NB4 (cell line): ENCODE measurements around the gene PSPC1.
"Not testable (repeated sequence)": the region's sequence is repeated elsewhere in the genome, so short reads cannot be mapped to it uniquely, and the experiment has no call there.

Source experiments
- TF ChIP-seq, protein P1 (sequence below): IDR thresholded peaks from one replicate; pipeline ENCODE4 v1.5.1; 2012; ENCODE audit warnings: low read depth, low read length
- TF ChIP-seq, protein P2 (sequence below): IDR thresholded peaks from 2 replicates; pipeline ENCODE4 v1.6.1; 2011; ENCODE audit warnings: low read depth, low read length

DNA sequence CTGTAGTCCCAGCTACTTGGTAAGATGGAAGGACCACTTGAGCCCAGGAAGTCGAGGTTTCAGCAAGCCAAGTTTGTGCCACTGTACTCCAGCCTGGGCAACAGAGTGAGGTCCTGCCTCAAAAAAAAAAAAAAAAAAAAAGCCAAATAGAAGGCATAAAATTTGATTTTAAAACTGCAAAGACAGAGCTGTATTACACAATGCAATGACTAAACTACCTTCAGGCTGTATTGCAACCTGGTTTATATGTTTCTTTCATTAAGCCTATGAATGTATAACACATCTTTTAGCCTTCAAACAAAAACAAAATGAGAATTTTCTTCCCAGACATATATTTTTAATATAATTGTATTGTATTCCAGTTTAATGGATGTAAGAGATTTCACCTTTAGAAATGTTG, 73.7 kb downstream of the PSPC1 start:
- TF ChIP-seq, protein P1, sequence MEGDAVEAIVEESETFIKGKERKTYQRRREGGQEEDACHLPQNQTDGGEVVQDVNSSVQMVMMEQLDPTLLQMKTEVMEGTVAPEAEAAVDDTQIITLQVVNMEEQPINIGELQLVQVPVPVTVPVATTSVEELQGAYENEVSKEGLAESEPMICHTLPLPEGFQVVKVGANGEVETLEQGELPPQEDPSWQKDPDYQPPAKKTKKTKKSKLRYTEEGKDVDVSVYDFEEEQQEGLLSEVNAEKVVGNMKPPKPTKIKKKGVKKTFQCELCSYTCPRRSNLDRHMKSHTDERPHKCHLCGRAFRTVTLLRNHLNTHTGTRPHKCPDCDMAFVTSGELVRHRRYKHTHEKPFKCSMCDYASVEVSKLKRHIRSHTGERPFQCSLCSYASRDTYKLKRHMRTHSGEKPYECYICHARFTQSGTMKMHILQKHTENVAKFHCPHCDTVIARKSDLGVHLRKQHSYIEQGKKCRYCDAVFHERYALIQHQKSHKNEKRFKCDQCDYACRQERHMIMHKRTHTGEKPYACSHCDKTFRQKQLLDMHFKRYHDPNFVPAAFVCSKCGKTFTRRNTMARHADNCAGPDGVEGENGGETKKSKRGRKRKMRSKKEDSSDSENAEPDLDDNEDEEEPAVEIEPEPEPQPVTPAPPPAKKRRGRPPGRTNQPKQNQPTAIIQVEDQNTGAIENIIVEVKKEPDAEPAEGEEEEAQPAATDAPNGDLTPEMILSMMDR, result not testable (repeated sequence)
- TF ChIP-seq, protein P2, sequence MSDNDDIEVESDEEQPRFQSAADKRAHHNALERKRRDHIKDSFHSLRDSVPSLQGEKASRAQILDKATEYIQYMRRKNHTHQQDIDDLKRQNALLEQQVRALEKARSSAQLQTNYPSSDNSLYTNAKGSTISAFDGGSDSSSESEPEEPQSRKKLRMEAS, result not testable (repeated sequence)
